Mammary epithelial cell (primary cell): ENCODE measurements around the gene TIMM9.

ENCODE experiments used
- CTCF ChIP-seq, 2 donors: IDR thresholded peaks in 1 of 2; conservative IDR thresholded peaks in 1 of 2; 2 replicates each; pipeline ENCODE4 v1.5.1; 2011 to 2012; ENCODE audit warnings: inconsistent platforms in 2 of 2, low read length in 2 of 2, mild to moderate bottlenecking in 2 of 2, control low read depth in 1 of 2, low read depth in 1 of 2; ENCODE audit not compliant: insufficient read depth in 1 of 2; ENCODE audit errors: extremely low read depth in 1 of 2
- EZH2 ChIP-seq: IDR thresholded peaks from 2 replicates; pipeline ENCODE4 v1.6.1; 2012; ENCODE audit warnings: low read length, inconsistent platforms, borderline replicate concordance

DNA sequence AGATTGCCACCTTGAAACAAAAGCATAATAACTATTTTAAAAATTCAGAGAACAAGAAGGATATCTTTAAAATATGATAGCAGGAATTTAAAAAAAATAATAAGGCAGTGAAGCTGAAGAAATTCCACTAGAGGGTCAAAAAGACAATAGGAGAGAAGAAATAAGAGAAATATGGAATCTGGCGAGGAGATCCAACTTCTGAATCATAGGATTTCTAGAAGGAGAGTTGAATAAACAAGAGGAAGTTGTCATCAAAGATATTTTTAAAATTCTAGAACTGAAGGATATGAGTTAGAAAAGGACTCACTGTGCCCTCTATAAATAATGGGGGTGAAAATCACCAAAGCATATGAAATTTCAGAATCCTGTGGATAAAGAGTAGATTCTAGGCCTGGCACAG is 58.4 kb downstream of the TIMM9 start:
- TF ChIP-seq CTCF (conservative IDR thresholded peaks at IDR 0.05 in 1 of 2, IDR thresholded peaks at IDR 0.05 in 1 of 2; ENCODE audit: extremely low read depth in 1 of 2, insufficient read depth in 1 of 2, low read depth in 1 of 2, low read length in 2 of 2) (no peak), EZH2 (no peak)
